H1 (cell line): Measurements from ENCODE around the gene ZSCAN10.

Source experiments
- CTCF ChIP-seq, 3 experiments: IDR thresholded peaks; 1 replicate in 2 of 3; 2 replicates in 1 of 3; pipeline versions ENCODE4 v1.5.1 to v1.6.1; 2011; ENCODE audit warnings: low read length in 3 of 3, mild to moderate bottlenecking in 3 of 3, inconsistent platforms in 2 of 3, low read depth in 1 of 3, moderate library complexity in 1 of 3; ENCODE audit not compliant: insufficient read depth in 1 of 3; ENCODE audit errors: control extremely low read depth in 1 of 3
- EZH2 ChIP-seq: fragments of 200-600 bp; sonication (generic); IDR thresholded peaks from 2 replicates; pipeline ENCODE4 v1.7.1; 2012; ENCODE audit warnings: low read depth, mild to moderate bottlenecking, moderate library complexity, low read length, inconsistent platforms; ENCODE audit not compliant: severe bottlenecking
- GABPA ChIP-seq: IDR thresholded peaks from 2 replicates; pipeline ENCODE4 v1.6.1; 2011; ENCODE audit warnings: mild to moderate bottlenecking, low read length, moderate library complexity, borderline replicate concordance; ENCODE audit not compliant: insufficient read depth
- HDAC2 ChIP-seq, 2 experiments: fragments of 300-600 bp in 1 of 2; sonication (generic) in 1 of 2; IDR thresholded peaks; 2 replicates each; pipeline ENCODE4 v1.6.1; 2011 to 2012; ENCODE audit warnings: low read depth in 2 of 2, low read length in 2 of 2, mild to moderate bottlenecking in 2 of 2, moderate library complexity in 2 of 2, borderline replicate concordance in 1 of 2, inconsistent platforms in 1 of 2
- JUN ChIP-seq: IDR thresholded peaks from 2 replicates; pipeline ENCODE4 v1.6.1; 2011; ENCODE audit warnings: low read depth, mild to moderate bottlenecking, improper control_type of control experiment, low read length
- JUND ChIP-seq: IDR thresholded peaks from 2 replicates; pipeline ENCODE4 v1.6.1; 2011; ENCODE audit warnings: mild to moderate bottlenecking, improper control_type of control experiment, low read length
- MAX ChIP-seq: IDR thresholded peaks from 2 replicates; pipeline ENCODE4 v1.6.1; 2012; ENCODE audit warnings: inconsistent platforms
- NANOG ChIP-seq: IDR thresholded peaks from 2 replicates; pipeline ENCODE4 v1.6.1; 2011; ENCODE audit warnings: low read length, low read depth, mild to moderate bottlenecking, inconsistent platforms; ENCODE audit not compliant: insufficient read depth, poor library complexity, severe bottlenecking
- POLR2A ChIP-seq, 2 experiments: IDR thresholded peaks; 1 replicate in 1 of 2; 2 replicates in 1 of 2; pipeline ENCODE4 v1.6.1; 2011; ENCODE audit warnings: low read depth in 2 of 2, low read length in 2 of 2, mild to moderate bottlenecking in 2 of 2; ENCODE audit errors: control extremely low read depth in 1 of 2
- SP4 ChIP-seq: IDR thresholded peaks from 2 replicates; pipeline ENCODE4 v1.6.1; 2012; ENCODE audit warnings: low read length, inconsistent platforms
- SUZ12 ChIP-seq: fragments of 200-600 bp; sonication (generic); IDR thresholded peaks from 2 replicates; pipeline ENCODE4 v1.6.1; 2012; ENCODE audit warnings: mild to moderate bottlenecking, inconsistent platforms, low read length, moderate library complexity, mixed read lengths
- YY1 ChIP-seq: IDR thresholded peaks from 2 replicates; pipeline ENCODE4 v1.6.1; 2011; ENCODE audit warnings: low read depth, mild to moderate bottlenecking, low read length
- ZNF274 ChIP-seq: IDR thresholded peaks from 2 replicates; pipeline ENCODE4 v1.7.0; 2012; ENCODE audit warnings: low read length, borderline replicate concordance; ENCODE audit errors: extremely low read depth

GRCh38 chr16:3101841-3102470 is 2.9 kb upstream of the ZSCAN10 start:
- TF ChIP-seq SP4 (no peak), GABPA (no peak), CTCF (IDR thresholded peaks at IDR 0.05; ENCODE audit: control extremely low read depth in 1 of 3, insufficient read depth in 1 of 3, low read depth in 1 of 3, low read length in 3 of 3) (no peak), POLR2A (IDR thresholded peaks at IDR 0.05; ENCODE audit: control extremely low read depth in 1 of 2, low read depth in 2 of 2, low read length in 2 of 2) (no peak), ZNF274 (no peak), MAX (no peak), JUN (no peak), HDAC2 (IDR thresholded peaks at IDR 0.05; ENCODE audit: borderline replicate concordance in 1 of 2, low read depth in 2 of 2, low read length in 2 of 2) (no peak), JUND (no peak), SUZ12 (no peak), YY1 (0 out of 2 replicates have a peak, but pooled peaks have one; percentile 6), NANOG (no peak), EZH2 (no peak)
